Measurements from ENCODE around the gene C12orf75. TPM values are rescaled to one million over a fixed set of nuclear protein-coding genes. Genes with fewer than 3 reads are reported as not detected.
"Not testable (repeated sequence)": the region's sequence is repeated elsewhere in the genome, so short reads cannot be mapped to it uniquely, and the experiment has no call there.

Gene C12orf75
- total RNA-seq, 1 donor from 2014 or later = 38.7 TPM

DNA sequence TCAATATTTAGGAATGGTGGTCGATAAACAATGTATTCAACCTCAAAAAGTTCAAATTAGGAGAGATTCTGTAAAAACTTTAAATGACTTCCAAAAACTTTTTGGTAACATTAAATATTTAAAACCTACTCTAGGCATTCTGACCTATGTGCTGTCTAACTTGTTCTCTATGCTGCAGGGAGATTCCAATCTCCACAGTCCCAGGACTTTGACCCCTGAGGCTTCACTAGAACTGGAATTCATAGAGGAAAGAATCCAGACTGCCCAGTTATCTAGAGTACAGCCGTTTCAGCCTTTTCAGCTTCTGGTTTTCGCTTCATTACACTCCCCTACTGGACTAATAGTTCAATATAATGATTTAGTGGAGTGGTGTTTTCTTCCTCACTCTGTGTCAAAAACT is 21.1 kb upstream of the C12orf75 start:
- not testable (repeated sequence) for DNase-seq (ENCODE audit: low read depth)

- not testable (repeated sequence) for DNase-seq (ENCODE audit: low read depth)
Observed at GRCh38 chr12:105310476-105311085, 19.9 kb upstream of the C12orf75 start.

GRCh38 chr12:105311936-105312335 is 18.6 kb upstream of the C12orf75 start:
- not testable (repeated sequence) for DNase-seq (ENCODE audit: low read depth)

GRCh38 chr12:105313755-105314154 is 16.7 kb upstream of the C12orf75 start:
- DNase-seq (ENCODE audit: low read depth) = not testable (repeated sequence)

GRCh38 chr12:105315130-105315529 is 15.4 kb upstream of the C12orf75 start:
- no peak for DNase-seq (ENCODE audit: low read depth)

DNA sequence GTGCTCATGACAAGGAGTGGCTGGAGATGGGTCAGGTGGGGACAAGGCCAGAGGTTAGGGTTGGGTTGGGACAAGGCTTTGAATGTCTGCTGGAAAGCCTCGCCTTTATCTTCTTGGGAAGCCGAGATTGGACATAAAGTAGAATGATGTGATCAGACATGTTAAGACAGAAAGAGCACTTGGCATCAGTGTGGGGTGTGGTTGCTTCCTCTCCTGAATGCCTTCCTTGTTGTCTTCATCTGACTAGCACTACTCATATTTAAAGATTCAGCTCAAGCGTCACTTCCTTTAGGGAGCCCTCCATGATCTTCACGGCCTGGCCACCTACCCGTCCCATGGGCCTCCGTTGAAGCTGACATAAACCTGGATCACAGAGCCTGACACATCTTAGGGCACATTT is 14.8 kb upstream of the C12orf75 start:
- no peak for DNase-seq (ENCODE audit: low read depth)

DNA sequence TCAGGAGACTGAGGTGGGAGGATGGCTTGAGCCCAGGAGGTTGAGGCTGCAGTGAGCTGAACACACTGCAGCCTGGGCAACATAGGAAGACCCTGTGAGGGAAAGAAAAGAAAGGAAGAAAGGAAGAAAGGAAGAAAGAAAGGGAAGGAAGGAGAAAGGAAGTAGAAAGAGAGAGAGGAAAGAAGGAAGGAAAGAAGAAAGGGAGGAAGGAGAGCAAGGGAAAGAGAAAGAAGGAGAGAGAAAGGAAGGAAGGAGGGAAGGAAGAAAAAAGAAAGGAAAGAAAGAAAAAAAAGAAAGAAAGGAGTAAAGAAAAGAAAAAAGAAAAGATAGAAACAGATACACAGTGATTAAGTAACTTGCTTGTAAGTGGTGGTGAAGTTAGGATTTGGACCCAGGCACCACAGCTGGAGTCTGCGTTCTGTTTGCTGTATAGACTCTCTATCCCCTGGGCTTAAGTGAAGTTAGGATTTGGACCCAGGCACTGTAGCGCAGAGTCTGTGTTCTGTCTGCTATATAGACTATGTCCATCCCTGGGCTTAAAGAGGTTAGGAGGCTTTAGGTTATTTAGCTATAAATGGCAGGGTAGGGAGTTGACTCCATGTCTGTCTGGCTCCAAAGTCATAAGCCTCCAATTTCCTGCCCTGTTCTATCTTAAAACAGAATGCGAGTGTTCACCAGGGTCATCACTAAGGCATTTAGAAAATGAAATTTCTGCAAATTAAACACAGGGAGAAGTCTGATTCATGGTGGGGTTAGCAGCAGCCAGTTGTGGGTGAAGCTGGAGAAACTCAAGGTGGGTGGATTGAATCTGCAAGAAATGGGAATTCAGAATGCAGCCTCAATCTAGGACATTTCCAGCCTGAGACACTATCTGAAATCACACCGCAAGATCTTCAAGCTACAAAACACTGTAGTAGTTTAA is 13.3 kb upstream of the C12orf75 start:
- DNase-seq (ENCODE audit: low read depth) = peak; percentile 15

- no peak for DNase-seq (ENCODE audit: low read depth)
Observed at GRCh38 chr12:105317942-105318621, 12.4 kb upstream of the C12orf75 start.

DNA sequence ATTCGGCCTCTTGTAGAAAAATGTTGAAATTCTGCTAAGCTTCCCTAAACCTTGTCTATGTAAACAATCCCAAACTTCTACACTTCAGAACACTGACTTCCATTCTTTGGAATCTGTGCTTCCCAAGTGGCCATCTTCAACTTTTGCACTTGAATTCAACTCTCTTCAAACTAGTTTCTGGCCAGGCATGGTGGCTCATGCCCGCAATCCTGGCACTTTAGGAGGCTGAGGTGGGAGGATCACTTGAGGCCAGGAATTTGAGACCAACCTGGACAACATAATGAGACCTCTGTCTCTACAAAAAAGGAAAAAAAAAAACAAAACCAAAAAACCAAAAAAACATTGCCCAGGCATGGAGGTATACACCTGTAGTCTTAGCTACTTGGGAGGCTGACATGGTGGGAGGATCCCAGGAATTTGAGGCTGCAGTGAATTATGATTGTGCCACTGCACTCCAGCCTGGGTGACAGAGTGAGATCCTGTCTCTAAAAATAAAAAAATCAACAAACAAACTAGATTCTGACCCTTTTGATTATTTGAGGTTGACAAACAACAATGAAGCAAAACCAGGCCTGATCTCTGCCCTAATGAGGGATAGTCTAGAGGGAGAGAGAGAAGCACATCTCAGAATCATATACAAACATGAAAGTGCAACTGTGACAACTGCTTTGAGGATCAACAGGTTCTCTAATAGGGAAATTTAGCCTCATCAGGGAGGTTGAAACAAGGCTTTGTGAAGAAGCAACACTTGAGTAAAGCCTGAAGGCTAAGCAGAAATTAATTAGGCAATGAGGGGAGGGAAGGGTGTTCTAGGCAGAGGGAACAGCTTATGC is 11.6 kb upstream of the C12orf75 start:
- no peak for DNase-seq (ENCODE audit: low read depth)

GRCh38 chr12:105319691-105320209 is 10.7 kb upstream of the C12orf75 start:
- DNase-seq (ENCODE audit: low read depth) = no peak

DNA sequence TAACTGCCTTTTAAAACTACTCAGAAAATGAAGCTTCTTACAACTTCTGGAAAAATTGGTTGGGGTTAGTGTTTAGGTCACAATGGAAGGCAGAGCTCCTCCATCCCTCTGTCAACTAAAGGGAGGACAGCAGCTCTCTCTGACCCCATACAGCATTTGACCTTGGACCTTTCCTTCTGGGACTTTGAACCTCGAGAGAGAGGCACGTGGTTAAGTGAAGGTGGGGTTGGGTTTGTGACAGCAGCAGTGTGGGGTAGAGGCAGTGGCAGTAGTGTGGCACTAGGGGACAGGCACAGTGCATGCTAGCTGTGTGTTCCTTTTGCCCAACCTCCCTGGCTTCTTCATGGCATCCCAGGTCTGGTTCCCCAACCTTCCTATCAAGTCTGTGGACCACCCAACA is 9.4 kb upstream of the C12orf75 start:
- DNase-seq (ENCODE audit: low read depth) = no peak

GRCh38 chr12:105322070-105322469 is 8.4 kb upstream of the C12orf75 start:
- peak; percentile 62 for DNase-seq (ENCODE audit: low read depth)

DNA sequence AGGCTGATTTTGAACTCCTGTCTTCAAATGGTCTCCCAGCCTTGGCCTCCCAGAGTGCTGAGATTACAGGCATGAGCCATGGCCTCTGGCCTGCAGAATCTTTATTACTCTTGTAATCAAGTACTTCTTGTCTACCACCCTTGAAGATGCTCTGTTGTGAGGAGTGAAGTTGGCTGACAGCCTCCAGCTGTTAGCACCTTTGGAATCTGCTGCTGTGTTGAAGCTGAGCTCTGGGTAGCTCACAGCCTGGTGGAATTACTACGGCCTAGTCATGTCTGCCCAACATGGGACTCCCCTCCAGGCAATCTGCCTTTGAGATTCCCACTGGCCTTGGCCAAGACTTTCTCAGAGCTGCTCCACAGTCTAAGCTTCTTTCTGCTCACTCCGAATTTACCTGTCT is 5.8 kb upstream of the C12orf75 start:
- DNase-seq (ENCODE audit: low read depth) = no peak

GRCh38 chr12:105325117-105325516 is 5.4 kb upstream of the C12orf75 start:
- no peak for DNase-seq (ENCODE audit: low read depth)

GRCh38 chr12:105329926-105330282 is 587 bp upstream of the C12orf75 start:
- DNase-seq (ENCODE audit: low read depth) = no peak

GRCh38 chr12:105330931-105331804 is 677 bp downstream of the C12orf75 start:
- no peak for DNase-seq (ENCODE audit: low read depth)

GRCh38 chr12:105331805-105332251 is 1.3 kb downstream of the C12orf75 start:
- no peak for DNase-seq (ENCODE audit: low read depth)

- not testable (repeated sequence) for DNase-seq (ENCODE audit: low read depth)
Observed at GRCh38 chr12:105332286-105332685, 1.8 kb downstream of the C12orf75 start.

GRCh38 chr12:105332925-105333324 is 2.4 kb downstream of the C12orf75 start:
- DNase-seq (ENCODE audit: low read depth) = no peak

- DNase-seq (ENCODE audit: low read depth) = no peak
Observed at GRCh38 chr12:105334001-105334400, 3.5 kb downstream of the C12orf75 start.
